ENCODE results near the gene CCDC146. TPM values are rescaled to one million over a fixed set of nuclear protein-coding genes. Genes with fewer than 3 reads are reported as not detected.

The CCDC146 gene
- polyA plus RNA-seq, 1 of the 3 experiments (the other 2 are of a cell fraction): 2.7 TPM

DNA sequence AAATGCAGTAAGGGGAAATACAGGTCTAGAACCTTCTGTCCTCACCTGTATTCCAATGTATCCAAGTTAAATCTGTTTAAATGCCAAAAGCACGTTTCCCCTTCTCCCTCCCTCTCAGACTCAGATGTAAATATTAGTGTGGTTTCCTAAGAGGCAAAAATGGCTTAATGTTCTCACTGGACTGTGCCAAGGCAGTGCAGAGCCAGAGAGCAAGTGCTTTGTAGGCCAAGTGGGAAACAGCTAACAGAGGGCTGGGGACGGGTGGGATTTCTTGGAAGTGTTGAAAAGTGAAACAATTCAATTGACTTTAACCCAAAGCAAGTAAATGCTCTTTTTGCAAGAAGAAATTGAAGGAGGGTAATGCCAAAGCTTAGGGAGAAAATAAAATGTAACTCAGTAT is 190.7 kb downstream of the CCDC146 start:
- DNase-seq: no peak
- no peaks in the 10 kb centered on the region for H4K20me1 ChIP-seq (ENCODE audit: insufficient read depth)
- H3K9me2 ChIP-seq: no peaks in the 10 kb centered on the region
- H2AFZ ChIP-seq (ENCODE audit: low read depth): no peak overlapping the region
- H3K9ac ChIP-seq: no peak overlapping the region
- no peak for TF ChIP-seq RCOR1 (IDR thresholded peaks at IDR 0.05; ENCODE audit: low read length)
- no peak for TF ChIP-seq CHD2 (IDR thresholded peaks at IDR 0.05; ENCODE audit: low read length, partially characterized antibody)
- TF ChIP-seq, protein P1, sequence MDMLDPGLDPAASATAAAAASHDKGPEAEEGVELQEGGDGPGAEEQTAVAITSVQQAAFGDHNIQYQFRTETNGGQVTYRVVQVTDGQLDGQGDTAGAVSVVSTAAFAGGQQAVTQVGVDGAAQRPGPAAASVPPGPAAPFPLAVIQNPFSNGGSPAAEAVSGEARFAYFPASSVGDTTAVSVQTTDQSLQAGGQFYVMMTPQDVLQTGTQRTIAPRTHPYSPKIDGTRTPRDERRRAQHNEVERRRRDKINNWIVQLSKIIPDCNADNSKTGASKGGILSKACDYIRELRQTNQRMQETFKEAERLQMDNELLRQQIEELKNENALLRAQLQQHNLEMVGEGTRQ (IDR thresholded peaks at IDR 0.05; ENCODE audit: borderline replicate concordance, low read depth, low read length): no peak
- TF ChIP-seq, protein P2, sequence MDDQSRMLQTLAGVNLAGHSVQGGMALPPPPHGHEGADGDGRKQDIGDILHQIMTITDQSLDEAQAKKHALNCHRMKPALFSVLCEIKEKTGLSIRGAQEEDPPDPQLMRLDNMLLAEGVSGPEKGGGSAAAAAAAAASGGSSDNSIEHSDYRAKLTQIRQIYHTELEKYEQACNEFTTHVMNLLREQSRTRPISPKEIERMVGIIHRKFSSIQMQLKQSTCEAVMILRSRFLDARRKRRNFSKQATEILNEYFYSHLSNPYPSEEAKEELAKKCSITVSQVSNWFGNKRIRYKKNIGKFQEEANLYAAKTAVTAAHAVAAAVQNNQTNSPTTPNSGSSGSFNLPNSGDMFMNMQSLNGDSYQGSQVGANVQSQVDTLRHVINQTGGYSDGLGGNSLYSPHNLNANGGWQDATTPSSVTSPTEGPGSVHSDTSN (IDR thresholded peaks at IDR 0.05): no peak
- TF ChIP-seq ELF1 (IDR thresholded peaks at IDR 0.05): no peak
- TF ChIP-seq, protein P3, sequence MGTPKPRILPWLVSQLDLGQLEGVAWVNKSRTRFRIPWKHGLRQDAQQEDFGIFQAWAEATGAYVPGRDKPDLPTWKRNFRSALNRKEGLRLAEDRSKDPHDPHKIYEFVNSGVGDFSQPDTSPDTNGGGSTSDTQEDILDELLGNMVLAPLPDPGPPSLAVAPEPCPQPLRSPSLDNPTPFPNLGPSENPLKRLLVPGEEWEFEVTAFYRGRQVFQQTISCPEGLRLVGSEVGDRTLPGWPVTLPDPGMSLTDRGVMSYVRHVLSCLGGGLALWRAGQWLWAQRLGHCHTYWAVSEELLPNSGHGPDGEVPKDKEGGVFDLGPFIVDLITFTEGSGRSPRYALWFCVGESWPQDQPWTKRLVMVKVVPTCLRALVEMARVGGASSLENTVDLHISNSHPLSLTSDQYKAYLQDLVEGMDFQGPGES (IDR thresholded peaks at IDR 0.05; ENCODE audit: low read depth, low read length): no peak
- TF ChIP-seq TEAD4 (IDR thresholded peaks at IDR 0.05; ENCODE audit: borderline replicate concordance, insufficient read depth): no peak
- TF ChIP-seq JUND (IDR thresholded peaks at IDR 0.05): no peak
- no peak for TF ChIP-seq MEF2A (IDR thresholded peaks at IDR 0.05; ENCODE audit: borderline replicate concordance, low read depth)
- TF ChIP-seq RAD21 (IDR thresholded peaks at IDR 0.05; ENCODE audit: low read length): no peak
- no peak overlapping the region for H3K27ac ChIP-seq (ENCODE audit: low read depth in 2 of 2, low read length in 1 of 2)
- no peaks in the 10 kb centered on the region for H3K27me3 ChIP-seq (ENCODE audit: insufficient read depth)
- peaks cover 0 to 28% of the 10 kb centered on the region in 2 experiments for H3K36me3 ChIP-seq (replicated peaks in 1 of 2; ENCODE audit: control insufficient read depth in 1 of 2, insufficient read depth in 2 of 2, low read length in 1 of 2)
- peaks cover 0 to 5% of the 10 kb centered on the region in 2 experiments; a peak in 1 of 4 replicates for H3K4me1 ChIP-seq (ENCODE audit: control insufficient read depth in 1 of 2, insufficient read depth in 2 of 2, low read depth in 1 of 2, low read length in 1 of 2)
- H3K79me2 ChIP-seq (ENCODE audit: insufficient read depth): no peaks in the 10 kb centered on the region
- WGBS (ENCODE audit: low lambda C conversion rate): 63% methylated on average over 2 of the region's 2 CpGs
- POLR2A ChIA-PET: no interaction called here
- H3F3A ChIP-seq (replicated peaks; ENCODE audit: insufficient read depth): no peaks in the 10 kb centered on the region
- H3K9me3 ChIP-seq: no peaks in the 10 kb centered on the region
- no peak overlapping the region for H3K4me3 ChIP-seq (ENCODE audit: low read depth in 2 of 2, low read length in 1 of 2)
- CTCF ChIA-PET: interaction anchor here (1.3 kb wide), 1 partner anchor 19 kb away, joined by 5 read pairs; no protein-coding TSS in a partner anchor
- no peak overlapping the region for H3K4me2 ChIP-seq

DNA sequence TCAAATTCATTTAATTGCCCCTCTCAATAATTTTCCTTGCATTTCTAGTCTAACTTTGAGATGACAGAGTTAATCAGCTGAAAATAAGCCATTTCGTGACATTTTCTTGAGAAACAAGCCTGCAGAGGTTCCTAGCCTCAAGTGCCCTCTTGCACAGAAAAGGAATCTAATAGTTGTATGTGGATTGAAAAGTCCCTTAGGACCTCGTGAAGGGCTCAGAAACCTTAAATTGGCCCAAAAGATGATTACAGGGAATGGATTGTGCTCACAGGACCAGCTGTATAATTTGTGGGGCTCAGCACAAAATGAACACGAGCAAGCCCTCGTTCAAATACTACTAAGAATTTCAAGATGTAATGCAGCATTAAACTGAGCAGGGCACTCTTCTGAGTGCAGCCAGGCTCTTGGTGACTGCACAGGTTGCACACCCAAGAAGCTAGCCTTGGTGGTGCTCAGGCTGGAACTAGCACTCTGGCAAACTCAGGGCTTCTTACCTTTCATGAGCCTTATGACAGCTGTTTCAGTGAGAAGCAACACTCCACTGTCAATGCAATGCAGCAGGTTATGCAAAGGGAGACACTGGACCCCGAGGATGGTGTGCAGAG is 191.6 kb downstream of the CCDC146 start:
- H3K79me2 ChIP-seq (ENCODE audit: insufficient read depth): no peaks in the 10 kb centered on the region
- ChIA-PET POLR2A (no interaction called here), CTCF (no interaction called here)
- peaks cover 0 to 2% of the 10 kb centered on the region in 2 experiments; a peak in 1 of 4 replicates for H3K4me1 ChIP-seq (ENCODE audit: control insufficient read depth in 1 of 2, insufficient read depth in 2 of 2, low read depth in 1 of 2, low read length in 1 of 2)
- H3K4me2 ChIP-seq: no peak overlapping the region
- no peaks in the 10 kb centered on the region for H3K9me3 ChIP-seq
- no peak overlapping the region for H3K4me3 ChIP-seq (ENCODE audit: low read depth in 2 of 2, low read length in 1 of 2)
- no peak overlapping the region for H3K9ac ChIP-seq
- H3F3A ChIP-seq (replicated peaks; ENCODE audit: insufficient read depth): no peaks in the 10 kb centered on the region
- H3K27me3 ChIP-seq (ENCODE audit: insufficient read depth): no peaks in the 10 kb centered on the region
- no peak overlapping the region for H2AFZ ChIP-seq (ENCODE audit: low read depth)
- H4K20me1 ChIP-seq (ENCODE audit: insufficient read depth): no peaks in the 10 kb centered on the region
- H3K9me2 ChIP-seq: no peaks in the 10 kb centered on the region
- no peak for DNase-seq
- H3K36me3 ChIP-seq (replicated peaks in 1 of 2; ENCODE audit: control insufficient read depth in 1 of 2, insufficient read depth in 2 of 2, low read length in 1 of 2): peaks cover 0 to 28% of the 10 kb centered on the region in 2 experiments
- WGBS (ENCODE audit: low lambda C conversion rate): 71% methylated on average over 5 of the region's 5 CpGs
- H3K27ac ChIP-seq (ENCODE audit: low read depth in 2 of 2, low read length in 1 of 2): no peak overlapping the region
- TF ChIP-seq GABPA (IDR thresholded peaks at IDR 0.05; ENCODE audit: low read depth) (no peak), ELF1 (IDR thresholded peaks at IDR 0.05) (no peak), EP300 (IDR thresholded peaks at IDR 0.05; ENCODE audit: borderline replicate concordance in 1 of 2, low read depth in 1 of 2, low read length in 1 of 2) (no peak), TCF12 (IDR thresholded peaks at IDR 0.05) (no peak)
- TF ChIP-seq, protein P4, sequence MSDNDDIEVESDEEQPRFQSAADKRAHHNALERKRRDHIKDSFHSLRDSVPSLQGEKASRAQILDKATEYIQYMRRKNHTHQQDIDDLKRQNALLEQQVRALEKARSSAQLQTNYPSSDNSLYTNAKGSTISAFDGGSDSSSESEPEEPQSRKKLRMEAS (IDR thresholded peaks at IDR 0.05; ENCODE audit: low read depth): no peak
- TF ChIP-seq, protein P5, sequence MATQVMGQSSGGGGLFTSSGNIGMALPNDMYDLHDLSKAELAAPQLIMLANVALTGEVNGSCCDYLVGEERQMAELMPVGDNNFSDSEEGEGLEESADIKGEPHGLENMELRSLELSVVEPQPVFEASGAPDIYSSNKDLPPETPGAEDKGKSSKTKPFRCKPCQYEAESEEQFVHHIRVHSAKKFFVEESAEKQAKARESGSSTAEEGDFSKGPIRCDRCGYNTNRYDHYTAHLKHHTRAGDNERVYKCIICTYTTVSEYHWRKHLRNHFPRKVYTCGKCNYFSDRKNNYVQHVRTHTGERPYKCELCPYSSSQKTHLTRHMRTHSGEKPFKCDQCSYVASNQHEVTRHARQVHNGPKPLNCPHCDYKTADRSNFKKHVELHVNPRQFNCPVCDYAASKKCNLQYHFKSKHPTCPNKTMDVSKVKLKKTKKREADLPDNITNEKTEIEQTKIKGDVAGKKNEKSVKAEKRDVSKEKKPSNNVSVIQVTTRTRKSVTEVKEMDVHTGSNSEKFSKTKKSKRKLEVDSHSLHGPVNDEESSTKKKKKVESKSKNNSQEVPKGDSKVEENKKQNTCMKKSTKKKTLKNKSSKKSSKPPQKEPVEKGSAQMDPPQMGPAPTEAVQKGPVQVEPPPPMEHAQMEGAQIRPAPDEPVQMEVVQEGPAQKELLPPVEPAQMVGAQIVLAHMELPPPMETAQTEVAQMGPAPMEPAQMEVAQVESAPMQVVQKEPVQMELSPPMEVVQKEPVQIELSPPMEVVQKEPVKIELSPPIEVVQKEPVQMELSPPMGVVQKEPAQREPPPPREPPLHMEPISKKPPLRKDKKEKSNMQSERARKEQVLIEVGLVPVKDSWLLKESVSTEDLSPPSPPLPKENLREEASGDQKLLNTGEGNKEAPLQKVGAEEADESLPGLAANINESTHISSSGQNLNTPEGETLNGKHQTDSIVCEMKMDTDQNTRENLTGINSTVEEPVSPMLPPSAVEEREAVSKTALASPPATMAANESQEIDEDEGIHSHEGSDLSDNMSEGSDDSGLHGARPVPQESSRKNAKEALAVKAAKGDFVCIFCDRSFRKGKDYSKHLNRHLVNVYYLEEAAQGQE (IDR thresholded peaks at IDR 0.05; ENCODE audit: low read depth, low read length): no peak
- TF ChIP-seq, protein P6, sequence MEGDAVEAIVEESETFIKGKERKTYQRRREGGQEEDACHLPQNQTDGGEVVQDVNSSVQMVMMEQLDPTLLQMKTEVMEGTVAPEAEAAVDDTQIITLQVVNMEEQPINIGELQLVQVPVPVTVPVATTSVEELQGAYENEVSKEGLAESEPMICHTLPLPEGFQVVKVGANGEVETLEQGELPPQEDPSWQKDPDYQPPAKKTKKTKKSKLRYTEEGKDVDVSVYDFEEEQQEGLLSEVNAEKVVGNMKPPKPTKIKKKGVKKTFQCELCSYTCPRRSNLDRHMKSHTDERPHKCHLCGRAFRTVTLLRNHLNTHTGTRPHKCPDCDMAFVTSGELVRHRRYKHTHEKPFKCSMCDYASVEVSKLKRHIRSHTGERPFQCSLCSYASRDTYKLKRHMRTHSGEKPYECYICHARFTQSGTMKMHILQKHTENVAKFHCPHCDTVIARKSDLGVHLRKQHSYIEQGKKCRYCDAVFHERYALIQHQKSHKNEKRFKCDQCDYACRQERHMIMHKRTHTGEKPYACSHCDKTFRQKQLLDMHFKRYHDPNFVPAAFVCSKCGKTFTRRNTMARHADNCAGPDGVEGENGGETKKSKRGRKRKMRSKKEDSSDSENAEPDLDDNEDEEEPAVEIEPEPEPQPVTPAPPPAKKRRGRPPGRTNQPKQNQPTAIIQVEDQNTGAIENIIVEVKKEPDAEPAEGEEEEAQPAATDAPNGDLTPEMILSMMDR (IDR thresholded peaks at IDR 0.05): no peak
- TF ChIP-seq, protein P7, sequence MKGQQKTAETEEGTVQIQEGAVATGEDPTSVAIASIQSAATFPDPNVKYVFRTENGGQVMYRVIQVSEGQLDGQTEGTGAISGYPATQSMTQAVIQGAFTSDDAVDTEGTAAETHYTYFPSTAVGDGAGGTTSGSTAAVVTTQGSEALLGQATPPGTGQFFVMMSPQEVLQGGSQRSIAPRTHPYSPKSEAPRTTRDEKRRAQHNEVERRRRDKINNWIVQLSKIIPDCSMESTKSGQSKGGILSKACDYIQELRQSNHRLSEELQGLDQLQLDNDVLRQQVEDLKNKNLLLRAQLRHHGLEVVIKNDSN (IDR thresholded peaks at IDR 0.05; ENCODE audit: borderline replicate concordance, low read depth): no peak
